DND-41 (cell line): Measurements from ENCODE around the gene PTGES2.

Experiments
- ATAC-seq: fragments of 200-7000 bp; cut with Tn5 transposase; 3 replicates; pipeline ENCODE4 v1.9.1; 2021; ENCODE audit warnings: low read depth; ENCODE audit not compliant: insufficient read depth
- DNase-seq: peaks from one replicate; pipeline ENCODE4 v3.0.0-alpha.2; 2020
- H2AFZ ChIP-seq: 2 replicates; pipeline ENCODE4 v1.6.0; 2012; ENCODE audit warnings: low read depth, low read length
- H3K27ac ChIP-seq: 2 replicates; pipeline ENCODE4 v1.5.1; 2012; ENCODE audit warnings: low read length, inconsistent platforms
- H3K27me3 ChIP-seq: fragments of 200-600 bp; sonication (generic); 2 replicates; pipeline ENCODE4 v1.6.0; 2012; ENCODE audit warnings: low read length, mild to moderate bottlenecking, inconsistent platforms; ENCODE audit not compliant: insufficient read depth, poor library complexity
- H3K36me3 ChIP-seq: 2 replicates; pipeline ENCODE4 v1.5.1; 2012; ENCODE audit warnings: low read length, inconsistent platforms; ENCODE audit not compliant: insufficient read depth
- H3K4me1 ChIP-seq: 2 replicates; pipeline ENCODE4 v1.5.1; 2012; ENCODE audit warnings: mild to moderate bottlenecking, low read length; ENCODE audit not compliant: insufficient read depth
- H3K4me2 ChIP-seq: 2 replicates; pipeline ENCODE4 v1.6.0; 2012; ENCODE audit warnings: mild to moderate bottlenecking, moderate library complexity, low read length, inconsistent platforms; ENCODE audit not compliant: insufficient read depth
- H3K4me3 ChIP-seq, 2 experiments: fragments of 200-600 bp in 1 of 2; shearing (Covaris generic) in 1 of 2; 2 replicates each; pipeline ENCODE4 v1.5.1; 2012 to 2016; ENCODE audit warnings: inconsistent platforms in 2 of 2, low read length in 2 of 2, mild to moderate bottlenecking in 2 of 2, low read depth in 1 of 2, moderate library complexity in 1 of 2
- H3K79me2 ChIP-seq: 2 replicates; pipeline ENCODE4 v1.6.0; 2012; ENCODE audit warnings: low read length, inconsistent platforms; ENCODE audit not compliant: insufficient read depth
- H3K9ac ChIP-seq: 2 replicates; pipeline ENCODE4 v1.6.0; 2012; ENCODE audit warnings: low read depth, mild to moderate bottlenecking, inconsistent platforms, low read length, moderate library complexity
- H3K9me3 ChIP-seq: 2 replicates; pipeline ENCODE4 v1.5.1; 2012; ENCODE audit warnings: low read length, moderate library complexity, mild to moderate bottlenecking, inconsistent platforms; ENCODE audit not compliant: insufficient read depth, severe bottlenecking
- H4K20me1 ChIP-seq: 2 replicates; pipeline ENCODE4 v1.6.0; 2012; ENCODE audit warnings: low read length; ENCODE audit not compliant: insufficient read depth
- CTCF ChIP-seq: IDR thresholded peaks from 2 replicates; pipeline ENCODE4 v1.5.1; 2012; ENCODE audit warnings: borderline replicate concordance, low read length, moderate library complexity, mild to moderate bottlenecking; ENCODE audit not compliant: poor library complexity, severe bottlenecking; ENCODE audit errors: extremely low read depth
- EZH2 ChIP-seq: IDR thresholded peaks from 3 replicates; pipeline ENCODE4 v1.6.1; 2012; ENCODE audit warnings: borderline replicate concordance, low read depth, mild to moderate bottlenecking, moderate library complexity, low read length, inconsistent platforms; ENCODE audit not compliant: severe bottlenecking

The PTGES2 gene

GRCh38 chr9:128116104-128117083 is 11.1 kb downstream of the PTGES2 start:
- DNase-seq = no peak
- TF ChIP-seq EZH2 (no peak), CTCF (no peak)
- H3K79me2 ChIP-seq = no peaks in the 10 kb centered on the region
- H3K27ac ChIP-seq = no peak overlapping the region
- no peak for ATAC-seq
- 0 out of 2 replicates have a peak, but pooled peaks cover 11% of the 10 kb centered on the region for H4K20me1 ChIP-seq
- H3K9ac ChIP-seq = no peak overlapping the region
- no peak overlapping the region for H3K4me2 ChIP-seq
- H3K4me1 ChIP-seq = peaks cover 2% of the 10 kb centered on the region; the same call in 1 of the 2 replicates
- H2AFZ ChIP-seq = no peak overlapping the region
- peaks cover 26% of the 10 kb centered on the region for H3K36me3 ChIP-seq
- H3K9me3 ChIP-seq = no peaks in the 10 kb centered on the region
- H3K27me3 ChIP-seq = no peaks in the 10 kb centered on the region
- H3K4me3 ChIP-seq = no peak overlapping the region

GRCh38 chr9:128115187-128116103 is 12.1 kb downstream of the PTGES2 start:
- DNase-seq (no peak), ATAC-seq (no peak)
- TF ChIP-seq EZH2 (no peak), CTCF (no peak)
- peaks cover 2% of the 10 kb centered on the region; the same call in 1 of the 2 replicates for H3K4me1 ChIP-seq
- H3K27me3 ChIP-seq = no peaks in the 10 kb centered on the region
- no peaks in the 10 kb centered on the region for H3K9me3 ChIP-seq
- H2AFZ ChIP-seq = no peak overlapping the region
- no peak overlapping the region for H3K4me3 ChIP-seq
- H3K4me2 ChIP-seq = no peak overlapping the region
- 0 out of 2 replicates have a peak, but pooled peaks cover 4% of the 10 kb centered on the region for H4K20me1 ChIP-seq
- no peak overlapping the region for H3K27ac ChIP-seq
- H3K36me3 ChIP-seq = peaks cover 16% of the 10 kb centered on the region
- no peak overlapping the region for H3K9ac ChIP-seq
- H3K79me2 ChIP-seq = no peaks in the 10 kb centered on the region

- no peak for TF ChIP-seq EZH2
- TF ChIP-seq CTCF = no peak
- Histone ChIP-seq H3K27ac (no peak overlapping the region), H3K9ac (no peak overlapping the region), H3K36me3 (peaks cover 16% of the 10 kb centered on the region), H3K79me2 (no peaks in the 10 kb centered on the region), H3K4me1 (peaks cover 2% of the 10 kb centered on the region; the same call in 1 of the 2 replicates), H3K4me2 (no peak overlapping the region), H3K4me3 (no peak overlapping the region), H3K9me3 (no peaks in the 10 kb centered on the region), H4K20me1 (0 out of 2 replicates have a peak, but pooled peaks cover 4% of the 10 kb centered on the region), H3K27me3 (no peaks in the 10 kb centered on the region), H2AFZ (no peak overlapping the region)
- DNase-seq (no peak), ATAC-seq (no peak)
Observed at GRCh38 chr9:128114326-128115186, 13.0 kb downstream of the PTGES2 start.
